NCI-H1105 treated with DMSO at 0.1 percent for 48 hours (cell line): ENCODE data around the gene NHLRC4.

Experiments
- DNase-seq: peaks from one replicate; lab custom pipeline; 2025; lab: John Stamatoyannopoulos, UW

The NHLRC4 gene

DNA sequence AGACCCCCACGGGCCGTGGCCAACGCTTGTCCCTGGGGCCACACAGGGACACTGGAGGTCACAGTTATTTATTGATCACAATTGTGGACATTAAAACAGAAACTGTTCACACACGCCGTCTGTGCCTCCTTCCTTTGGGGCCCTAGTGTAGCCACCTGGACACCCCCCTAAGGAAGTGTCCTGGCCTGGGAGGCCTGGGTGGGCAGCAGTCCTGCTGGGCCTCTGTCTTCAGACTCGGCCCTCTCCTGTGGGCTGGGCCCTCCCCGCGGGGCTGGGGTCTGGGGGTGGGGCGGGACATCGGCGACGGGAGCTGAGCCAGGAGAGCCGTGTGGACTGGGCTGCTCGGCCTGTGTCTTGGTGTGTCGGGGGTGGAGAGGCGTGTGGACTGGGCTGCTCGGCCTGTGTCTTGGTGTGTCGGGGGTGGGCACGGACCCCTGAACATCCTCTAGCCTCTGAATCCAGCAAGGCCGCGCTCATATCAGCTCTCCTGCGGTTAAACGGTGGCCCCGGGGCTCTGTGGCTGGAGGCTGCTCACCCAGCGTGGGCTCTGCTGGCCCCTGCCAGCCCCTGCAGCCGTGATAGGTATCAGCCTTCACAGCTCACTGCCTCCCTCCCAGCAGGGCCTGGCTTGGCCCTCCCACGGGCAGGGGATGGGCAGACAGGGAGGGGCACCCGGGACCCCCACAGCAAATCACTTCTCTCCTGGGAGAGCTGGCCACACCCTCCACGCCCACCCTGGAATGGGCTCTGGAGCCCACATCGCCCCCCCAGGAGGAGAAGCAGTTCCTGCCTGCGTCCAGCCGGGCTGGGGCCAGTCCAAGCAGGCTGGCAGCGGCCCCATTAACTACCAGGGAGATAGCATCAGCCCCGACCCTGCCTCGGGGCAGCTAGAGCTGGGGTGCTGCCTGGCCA, 1.1 kb upstream of the NHLRC4 start:
- no peak for DNase-seq

DNA sequence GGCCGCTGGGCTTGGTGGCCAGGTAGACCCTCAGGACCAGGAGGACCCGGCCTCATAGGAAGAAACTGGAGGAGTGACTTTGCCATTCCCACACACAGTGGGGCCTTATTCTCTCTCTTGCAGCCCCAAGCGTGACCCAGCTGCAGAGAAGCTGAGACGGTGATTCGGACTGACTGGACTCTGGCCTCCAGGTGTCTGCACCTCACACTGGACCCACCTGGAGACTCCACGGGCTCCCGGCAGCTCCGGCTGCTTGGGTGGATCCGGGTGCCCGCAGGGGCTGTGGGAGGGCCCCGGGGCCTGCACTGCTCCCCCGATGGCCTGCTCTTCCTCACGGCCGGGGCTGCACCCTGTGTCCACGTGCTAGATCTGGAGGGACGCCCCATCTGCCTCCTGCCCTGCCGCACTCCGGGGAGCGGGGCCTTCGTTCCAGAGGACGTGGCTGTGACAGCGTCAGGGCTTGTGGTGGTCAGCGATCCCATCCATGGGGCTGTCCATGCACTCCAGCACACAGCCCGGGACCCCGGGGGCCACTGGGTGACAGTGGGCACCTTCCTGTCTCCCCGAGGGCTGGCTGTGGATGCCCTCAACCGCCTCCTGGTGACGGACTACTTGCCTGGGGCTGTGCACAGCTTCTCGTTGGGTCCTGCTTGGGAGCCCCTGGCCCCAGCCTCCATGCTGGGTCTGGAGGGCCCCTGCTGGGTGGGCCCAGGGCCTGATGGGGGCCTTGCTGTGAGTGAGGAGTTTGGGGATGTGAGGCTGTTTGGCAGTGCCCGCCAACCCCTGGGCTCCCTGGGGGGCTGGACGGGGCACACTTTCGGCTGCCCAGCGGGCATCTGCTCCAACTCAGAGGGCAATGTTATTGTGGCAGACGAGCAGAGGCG, 810 bp downstream of the NHLRC4 start:
- DNase-seq = no peak

DNA sequence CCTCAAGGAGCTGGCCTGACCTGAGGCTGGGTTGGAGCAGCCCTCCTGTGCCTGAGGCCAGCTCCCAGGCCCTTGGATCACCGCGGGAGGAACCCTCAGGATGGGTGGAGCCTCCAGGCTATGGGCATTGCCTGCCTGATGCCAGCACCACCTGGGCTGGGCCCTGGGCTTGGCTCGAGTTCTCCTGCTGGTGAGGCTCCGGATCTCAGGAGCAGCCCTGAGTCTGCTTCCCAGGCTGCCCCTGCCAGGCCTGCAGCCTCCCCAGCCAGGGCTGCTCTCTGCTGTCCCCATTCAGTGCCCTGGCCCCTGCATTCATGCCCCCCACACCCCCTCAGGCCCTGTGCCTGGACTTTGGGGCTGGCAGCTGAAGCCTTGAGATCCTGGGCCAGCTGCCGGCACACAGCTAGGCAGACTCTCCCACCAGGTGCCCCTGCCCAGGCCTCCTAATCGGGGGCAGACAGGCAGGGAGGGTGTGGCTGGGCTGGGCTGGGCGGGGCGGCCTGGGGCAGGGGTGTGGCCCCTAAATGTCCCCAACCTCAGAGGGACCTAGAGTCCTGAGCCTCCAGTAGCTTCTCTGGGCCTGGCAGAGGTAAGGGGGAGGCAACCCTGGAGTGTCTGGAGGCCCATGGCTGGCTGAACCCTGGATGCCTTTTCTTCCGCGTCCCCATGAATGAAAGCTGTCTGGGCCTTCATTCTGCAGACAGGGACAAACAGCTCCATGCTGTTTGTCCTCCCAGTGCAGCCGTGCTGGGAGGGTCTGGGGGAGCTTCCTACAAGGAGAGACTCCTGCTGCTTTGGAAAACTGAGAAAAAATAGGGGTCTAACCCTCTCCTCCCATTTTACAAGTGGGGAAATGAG, 1.8 kb downstream of the NHLRC4 start:
- no peak for DNase-seq

DNA sequence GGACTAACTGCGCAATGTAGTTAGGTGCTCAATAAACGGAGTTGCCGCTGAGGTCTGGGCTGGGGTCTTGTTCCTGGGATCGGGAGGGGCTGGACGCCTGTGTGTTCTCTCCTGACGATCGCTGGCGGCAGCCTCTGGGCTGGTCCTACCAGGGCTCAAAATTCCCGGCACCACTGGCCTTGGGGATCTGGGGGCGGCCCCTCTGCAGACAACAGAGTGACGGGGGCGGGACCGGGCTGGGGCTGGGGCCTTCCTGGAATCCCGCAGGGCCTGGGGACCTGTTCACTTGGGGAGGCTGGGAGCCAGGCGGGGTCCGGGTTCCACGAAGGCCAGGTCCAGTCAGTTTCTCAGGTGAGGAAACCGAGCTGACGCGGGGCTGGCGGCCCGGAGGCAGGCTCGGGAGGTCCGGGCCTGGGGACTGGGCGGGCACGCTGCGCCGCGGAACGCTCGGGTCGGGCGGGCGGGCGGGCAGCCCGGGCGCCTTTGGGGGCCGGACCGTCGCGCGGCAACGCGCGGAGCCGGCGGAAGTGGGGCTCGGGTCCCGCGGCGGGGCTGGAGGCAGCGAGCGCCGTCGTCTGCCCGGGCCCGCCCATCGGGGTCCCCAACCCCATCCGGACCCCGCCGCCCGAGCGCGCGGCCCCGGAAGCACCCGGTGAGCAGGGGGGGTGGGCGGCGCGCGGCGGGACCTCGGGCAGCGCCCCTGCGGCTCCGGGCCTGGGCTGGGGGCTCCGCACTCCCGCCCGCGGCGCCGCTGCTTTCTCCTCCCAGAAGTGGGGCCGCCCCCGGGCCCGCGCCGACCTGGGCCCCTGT, 2.8 kb downstream of the NHLRC4 start, which contains the start of gene PIGQ:
Gene PIGQ, plus strand, starts transcription at position 524 of the 810 bp plus-strand sequence. CDS start 4,107 bp downstream, outside the sequence.
- DNase-seq = peak; percentile 7

DNA sequence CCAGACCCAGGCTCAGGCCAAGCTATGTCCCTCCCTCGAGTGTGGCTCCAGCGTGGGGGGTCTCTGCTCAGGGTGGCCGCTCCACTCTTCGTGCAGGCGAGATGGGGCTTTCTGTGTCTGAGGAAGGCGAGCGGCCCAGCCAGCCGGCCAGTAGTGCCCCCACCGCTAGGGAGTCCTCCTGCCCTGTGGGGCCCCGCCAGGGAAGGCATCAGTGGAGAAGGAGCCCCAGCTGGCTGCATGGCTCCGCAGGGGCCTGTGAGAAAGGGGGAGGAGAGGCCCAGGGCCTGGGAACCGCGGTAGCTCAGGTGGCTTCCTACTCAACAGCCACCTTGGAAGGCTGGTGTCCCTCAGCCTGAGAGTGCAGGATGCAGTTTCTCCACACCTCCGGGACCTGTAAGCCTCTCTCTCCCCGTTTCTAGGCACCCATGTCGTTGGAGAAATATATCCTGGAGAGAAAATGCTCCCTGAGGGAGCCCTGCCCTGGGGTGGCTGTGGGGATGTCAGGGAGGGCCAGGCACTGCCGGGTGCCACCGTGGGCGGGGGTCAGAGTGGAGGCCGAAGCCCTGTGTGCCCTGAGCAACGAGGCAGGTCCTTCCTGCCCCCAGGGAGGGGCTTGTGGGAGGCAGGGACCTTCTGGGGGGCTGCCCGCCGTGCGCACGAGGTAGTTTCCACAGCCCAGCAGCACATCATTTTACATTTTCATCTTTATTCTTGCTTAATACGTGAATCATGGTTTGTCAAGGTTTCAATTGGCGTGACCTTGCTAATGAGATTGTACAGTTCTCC, 6.3 kb downstream of the NHLRC4 start:
- no peak for DNase-seq

DNA sequence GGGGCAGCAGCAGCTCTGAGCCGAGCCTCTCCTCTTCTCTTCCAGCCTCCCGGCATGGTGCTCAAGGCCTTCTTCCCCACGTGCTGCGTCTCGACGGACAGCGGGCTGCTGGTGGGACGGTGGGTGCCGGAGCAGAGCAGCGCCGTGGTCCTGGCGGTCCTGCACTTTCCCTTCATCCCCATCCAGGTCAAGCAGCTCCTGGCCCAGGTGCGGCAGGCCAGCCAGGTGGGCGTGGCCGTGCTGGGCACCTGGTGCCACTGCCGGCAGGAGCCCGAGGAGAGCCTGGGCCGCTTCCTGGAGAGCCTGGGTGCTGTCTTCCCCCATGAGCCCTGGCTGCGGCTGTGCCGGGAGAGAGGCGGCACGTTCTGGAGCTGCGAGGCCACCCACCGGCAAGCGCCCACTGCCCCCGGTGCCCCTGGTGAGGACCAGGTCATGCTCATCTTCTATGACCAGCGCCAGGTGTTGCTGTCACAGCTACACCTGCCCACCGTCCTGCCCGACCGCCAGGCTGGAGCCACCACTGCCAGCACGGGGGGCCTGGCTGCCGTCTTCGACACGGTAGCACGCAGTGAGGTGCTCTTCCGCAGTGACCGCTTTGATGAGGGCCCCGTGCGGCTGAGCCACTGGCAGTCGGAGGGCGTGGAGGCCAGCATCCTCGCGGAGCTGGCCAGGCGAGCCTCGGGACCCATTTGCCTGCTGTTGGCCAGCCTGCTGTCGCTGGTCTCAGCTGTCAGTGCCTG, 7.4 kb downstream of the NHLRC4 start:
- no peak for DNase-seq

DNA sequence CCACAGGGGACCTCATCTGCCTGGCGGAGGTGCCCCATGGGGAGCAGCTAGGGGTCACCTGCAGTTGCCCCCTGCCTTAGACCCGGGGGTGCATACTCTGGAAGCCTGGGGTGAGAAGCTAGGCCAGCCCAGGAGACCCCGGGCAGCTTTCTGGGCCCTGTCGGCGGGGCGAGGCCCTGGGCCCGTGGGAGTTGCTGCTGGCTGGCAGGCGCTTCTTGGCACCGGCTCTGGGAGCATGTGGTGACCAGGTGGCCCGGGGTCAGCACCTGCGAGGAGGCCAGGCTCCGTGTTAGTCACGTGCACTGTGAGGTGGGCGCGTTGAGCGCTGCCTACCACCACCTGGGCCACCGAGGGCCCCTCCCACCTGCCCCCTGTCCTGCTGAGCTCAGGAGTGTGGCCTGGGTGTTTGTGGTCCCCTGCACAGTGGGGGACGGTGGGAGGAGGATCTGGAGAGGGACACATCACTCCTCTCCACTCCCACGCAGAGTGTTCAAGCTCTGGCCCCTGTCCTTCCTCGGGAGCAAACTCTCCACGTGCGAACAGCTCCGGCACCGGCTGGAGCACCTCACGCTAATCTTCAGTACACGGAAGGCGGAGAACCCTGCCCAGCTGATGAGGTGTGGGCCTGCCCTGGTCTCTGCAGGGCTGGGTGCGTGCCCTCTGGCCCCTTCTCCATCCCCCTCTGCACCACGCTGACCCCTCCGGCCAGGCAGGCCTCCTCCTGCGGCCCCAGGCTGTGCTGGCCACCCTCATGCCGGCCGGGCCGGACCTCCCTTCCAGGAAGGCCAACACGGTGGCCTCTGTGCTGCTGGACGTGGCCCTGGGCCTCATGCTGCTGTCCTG, 8.8 kb downstream of the NHLRC4 start:
- DNase-seq = no peak

DNA sequence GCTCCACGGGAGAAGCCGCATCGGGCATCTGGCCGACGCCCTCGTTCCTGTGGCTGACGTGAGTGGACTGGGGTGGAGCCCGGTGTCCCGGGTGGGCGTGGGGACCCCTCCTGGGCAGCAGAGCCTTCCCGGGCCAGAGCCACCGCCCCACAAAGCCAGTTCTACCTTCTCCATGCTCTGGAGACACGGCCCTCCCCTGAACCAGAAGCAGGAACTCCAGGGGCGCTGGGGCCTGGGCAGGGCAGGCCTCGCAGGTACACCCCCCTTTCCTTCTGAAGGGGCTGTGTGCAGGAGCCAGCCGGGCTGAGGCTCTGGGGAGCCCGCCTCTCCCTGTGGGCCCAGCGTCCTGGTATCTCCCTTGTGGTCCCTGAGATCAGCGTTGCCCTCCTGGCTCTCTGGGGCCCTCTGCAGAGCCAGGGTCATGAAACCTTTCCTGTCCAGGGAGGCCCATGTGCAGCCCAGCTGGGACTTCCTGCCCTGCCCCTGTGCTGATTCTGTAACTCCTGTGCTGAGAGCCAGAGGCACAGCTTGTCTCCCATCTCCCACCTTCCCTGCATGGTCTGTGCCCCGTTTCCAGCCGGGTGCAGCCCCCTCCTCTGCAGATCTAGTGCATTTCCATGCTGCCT, 9.5 kb downstream of the NHLRC4 start:
- no peak for DNase-seq

DNA sequence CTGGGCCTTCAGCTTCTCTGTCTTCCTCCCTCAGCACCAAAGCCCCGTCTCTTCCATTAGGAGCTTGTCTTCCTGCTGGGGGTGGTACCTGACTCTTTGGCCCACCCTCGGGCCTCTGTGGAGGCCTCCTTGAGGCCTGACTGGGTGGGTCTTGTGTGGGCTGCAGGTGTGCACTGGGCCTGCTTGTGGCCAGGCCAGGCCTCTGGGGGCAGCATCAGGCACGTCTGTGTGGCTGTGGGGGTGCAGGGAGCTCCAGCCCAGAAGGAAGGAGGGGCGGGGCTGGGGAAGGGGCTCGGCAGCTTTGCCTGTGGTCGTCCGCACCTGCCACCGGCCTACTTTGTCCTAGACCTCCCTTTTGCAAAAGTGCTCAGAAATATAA, 10.0 kb downstream of the NHLRC4 start:
- DNase-seq = no peak

DNA sequence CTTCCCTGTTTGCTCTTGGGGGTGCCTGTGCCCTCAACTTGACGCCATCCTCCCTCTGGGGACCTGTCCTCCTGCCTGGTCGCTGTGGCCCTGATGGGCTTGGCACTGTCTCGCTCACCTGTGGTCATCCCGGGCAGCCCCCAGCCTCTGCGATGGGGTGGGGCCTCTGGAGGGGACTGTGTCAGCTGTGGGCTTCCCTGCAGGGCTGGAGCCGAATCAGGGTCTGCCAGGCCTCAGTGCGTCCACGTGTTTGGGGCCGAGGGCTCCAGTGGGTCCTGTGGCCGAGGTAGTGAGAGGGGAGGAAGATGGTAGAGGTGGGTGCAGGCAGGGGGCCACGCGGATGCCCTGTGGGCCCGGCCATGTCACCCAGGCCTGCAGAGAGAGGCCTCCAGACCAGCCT, 11.0 kb downstream of the NHLRC4 start:
- no peak for DNase-seq

DNA sequence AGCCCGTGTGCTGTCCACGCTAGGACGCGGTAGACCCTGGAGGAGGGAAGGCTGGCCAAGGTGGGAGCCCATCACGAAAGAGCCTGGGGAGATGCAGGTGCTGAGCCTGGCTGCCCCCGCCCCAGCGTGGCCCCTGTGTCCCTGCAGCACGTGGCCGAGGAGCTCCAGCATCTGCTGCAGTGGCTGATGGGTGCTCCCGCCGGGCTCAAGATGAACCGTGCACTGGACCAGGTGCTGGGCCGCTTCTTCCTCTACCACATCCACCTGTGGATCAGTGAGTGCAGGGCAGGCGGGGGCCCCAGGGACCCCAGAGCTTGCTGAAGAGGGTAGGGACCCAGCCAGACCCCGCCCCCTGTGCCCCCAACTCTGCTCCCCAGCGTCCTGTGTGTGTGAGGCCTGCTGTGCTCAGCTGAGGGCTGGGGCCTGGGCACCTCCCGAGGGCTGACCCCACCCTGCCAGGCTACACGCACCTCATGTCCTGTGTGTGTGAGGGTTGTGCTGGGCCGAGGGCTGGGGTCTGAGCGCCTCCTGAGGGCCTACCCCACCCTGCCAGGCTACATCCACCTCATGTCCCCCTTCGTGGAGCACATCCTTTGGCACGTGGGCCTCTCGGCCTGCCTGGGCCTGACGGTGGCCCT, 11.5 kb downstream of the NHLRC4 start:
- DNase-seq = no peak

DNA sequence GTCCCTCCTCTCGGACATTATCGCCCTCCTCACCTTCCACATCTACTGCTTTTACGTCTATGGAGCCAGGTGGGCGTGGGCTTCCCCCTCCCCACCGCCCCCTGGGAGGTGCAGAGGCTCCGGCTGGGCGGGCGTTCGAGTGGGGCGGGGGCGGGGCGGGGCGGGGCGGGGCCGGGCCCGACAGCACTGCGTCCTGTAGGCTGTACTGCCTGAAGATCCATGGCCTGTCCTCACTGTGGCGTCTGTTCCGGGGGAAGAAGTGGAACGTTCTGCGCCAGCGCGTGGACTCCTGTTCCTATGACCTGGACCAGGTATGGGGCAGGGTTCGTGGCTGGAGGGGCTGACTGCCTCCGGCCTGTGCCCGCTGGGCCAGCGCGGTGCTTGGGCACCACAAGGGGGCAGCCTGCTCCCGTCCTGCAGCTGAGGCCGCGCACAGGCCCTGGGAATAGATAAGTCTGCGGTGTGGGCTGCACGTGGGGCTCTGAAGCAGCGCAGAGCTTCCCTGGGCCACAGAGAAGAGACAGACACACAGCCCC, 12.1 kb downstream of the NHLRC4 start:
- no peak for DNase-seq

DNA sequence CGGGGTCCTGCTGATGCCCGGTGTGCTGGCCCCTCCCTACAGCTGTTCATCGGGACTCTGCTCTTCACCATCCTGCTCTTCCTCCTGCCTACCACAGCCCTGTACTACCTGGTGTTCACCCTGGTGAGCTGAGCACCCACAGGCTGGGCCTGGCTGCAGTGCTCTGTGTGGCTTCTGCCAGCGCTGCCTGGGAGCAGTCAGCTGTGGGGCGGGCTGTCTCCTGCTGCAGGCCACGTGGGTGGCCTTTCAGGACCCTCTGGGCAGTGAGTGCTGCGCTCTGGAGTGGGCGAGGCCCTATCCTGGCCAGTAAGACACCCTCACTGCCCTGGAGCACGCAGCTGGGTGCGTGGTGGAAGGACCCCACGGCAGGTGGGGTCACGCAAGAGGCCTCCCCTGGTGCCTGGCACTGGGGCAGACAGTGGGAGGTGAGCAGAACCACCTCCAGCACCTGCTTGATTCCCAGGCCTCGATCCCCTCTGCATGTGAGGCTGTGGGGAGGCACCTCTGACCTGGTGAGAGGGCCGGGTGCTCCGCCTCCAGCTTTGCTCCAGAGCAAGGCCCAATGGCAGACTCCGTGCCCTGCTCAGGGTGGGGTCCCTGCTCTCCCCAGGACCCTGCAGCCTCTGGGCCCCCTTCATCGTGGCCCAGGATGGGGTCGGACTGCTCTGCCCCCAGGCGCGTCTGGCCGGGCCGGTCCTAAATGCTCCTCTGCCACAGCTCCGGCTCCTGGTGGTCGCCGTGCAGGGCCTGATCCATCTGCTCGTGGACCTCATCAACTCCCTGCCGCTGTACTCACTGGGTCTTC, 13.5 kb downstream of the NHLRC4 start:
- DNase-seq = no peak

DNA sequence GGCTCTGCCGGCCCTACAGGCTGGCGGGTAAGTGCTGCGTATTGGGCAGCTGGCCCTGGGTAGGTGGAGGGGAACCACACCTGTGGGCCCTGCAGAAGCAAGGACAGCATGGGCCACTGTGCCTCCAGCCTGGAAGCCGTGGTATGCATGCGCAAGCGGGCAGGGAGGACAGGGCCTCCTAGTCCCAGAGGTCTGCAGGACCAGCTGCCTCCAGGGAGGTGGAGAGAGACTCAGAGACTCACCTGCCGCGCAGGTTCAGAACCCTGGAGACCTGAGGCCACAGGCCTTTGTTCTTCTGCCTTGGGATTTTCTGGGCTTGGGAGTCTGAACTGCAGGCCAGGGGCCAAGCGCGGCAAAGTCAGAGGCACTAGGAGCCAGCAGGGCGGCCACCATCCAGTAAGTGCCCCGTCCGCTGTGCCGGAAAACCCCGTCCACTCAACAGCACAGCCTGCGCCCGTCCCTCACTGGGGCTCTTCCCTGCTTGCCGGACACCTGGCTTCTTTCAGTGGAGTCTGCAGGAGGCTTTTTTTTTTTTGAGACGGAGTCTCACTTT, 14.2 kb downstream of the NHLRC4 start:
- no peak for DNase-seq

DNA sequence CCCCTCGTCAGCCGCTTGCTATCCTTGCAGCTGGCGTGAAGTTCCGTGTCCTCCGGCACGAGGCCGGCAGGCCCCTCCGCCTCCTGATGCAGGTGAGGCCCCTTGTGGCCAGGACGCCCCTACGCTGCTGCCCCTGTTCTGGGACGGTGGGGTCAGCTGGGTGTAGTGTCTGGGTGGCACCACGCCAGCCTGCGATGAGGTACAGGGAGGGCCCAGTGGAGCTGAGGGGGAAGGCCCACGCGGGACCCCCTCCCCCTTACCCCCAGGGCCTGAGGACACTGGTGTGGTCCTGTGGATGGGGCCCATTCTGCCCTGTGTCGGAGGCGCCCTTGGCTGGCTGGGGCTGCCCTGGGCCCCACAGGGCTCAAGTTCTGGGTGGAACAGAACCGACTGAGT, 15.4 kb downstream of the NHLRC4 start:
- no peak for DNase-seq

DNA sequence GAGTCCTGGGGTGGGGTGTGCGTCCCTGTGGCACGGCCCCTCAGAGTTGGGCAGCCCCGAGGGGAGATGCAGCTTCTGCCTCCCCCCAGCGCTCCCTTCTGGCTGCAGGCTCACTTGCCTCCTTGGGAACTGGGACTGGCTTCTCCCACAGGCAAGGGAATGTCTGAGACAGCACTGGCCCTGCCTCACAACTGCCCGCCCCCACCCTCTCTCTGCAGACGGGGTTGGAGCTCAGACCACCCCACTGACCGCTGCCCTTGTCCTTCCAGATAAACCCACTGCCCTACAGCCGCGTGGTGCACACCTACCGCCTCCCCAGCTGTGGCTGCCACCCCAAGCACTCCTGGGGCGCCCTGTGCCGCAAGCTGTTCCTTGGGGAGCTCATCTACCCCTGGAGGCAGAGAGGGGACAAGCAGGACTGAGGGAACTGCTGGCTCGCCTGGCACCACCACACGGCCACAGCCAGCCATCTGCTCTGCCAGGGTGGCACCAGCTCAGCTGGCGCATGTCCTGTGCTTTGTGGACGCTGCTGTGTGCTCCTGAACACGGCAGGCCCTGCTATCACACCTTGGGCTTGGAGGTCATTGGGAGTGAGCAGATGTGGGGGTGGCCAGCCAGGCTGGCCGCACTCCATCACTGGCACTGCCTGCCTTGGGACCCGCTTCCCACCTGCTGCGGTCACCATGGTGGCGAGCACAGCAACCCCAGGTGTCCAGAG, 16.0 kb downstream of the NHLRC4 start:
- DNase-seq = no peak
